ENCODE measurements around the gene GPR132. TPM values are rescaled to one million over a fixed set of nuclear protein-coding genes. Genes with fewer than 3 reads are reported as not detected.

GPR132 gene
- total RNA-seq, 1 experiment from 2014 or later: 0.10 TPM

- Histone ChIP-seq H4K20me1 (ENCODE audit: insufficient read depth) (no peaks in the 10 kb centered on the region), H3K36me3 (ENCODE audit: control insufficient read depth in 1 of 2, insufficient read depth in 2 of 2, low read length in 2 of 2) (no peaks in the 10 kb centered on the region), H3K9ac (ENCODE audit: low read length) (peak overlapping the region; percentile 75), H3K4me1 (ENCODE audit: control insufficient read depth in 1 of 2, insufficient read depth in 2 of 2, low read length in 2 of 2) (peaks cover 50 to 68% of the 10 kb centered on the region in 2 experiments), H3K9me3 (ENCODE audit: control insufficient read depth in 1 of 2, insufficient read depth in 1 of 2, low read depth in 1 of 2, low read length in 2 of 2) (no peaks in the 10 kb centered on the region), H3K4me3 (replicated peaks in 1 of 2; ENCODE audit: low read depth in 1 of 2, low read length in 2 of 2) (peak overlapping the region; percentile 53 to 66), H3K9me2 (ENCODE audit: insufficient read depth) (no peaks in the 10 kb centered on the region), H3K79me2 (ENCODE audit: insufficient read depth, low read length) (peaks cover 5% of the 10 kb centered on the region; the same call in 1 of the 2 replicates), H3K4me2 (ENCODE audit: low read length) (peak overlapping the region; percentile 97), H3K27me3 (ENCODE audit: insufficient read depth, low read length) (no peaks in the 10 kb centered on the region), H3K27ac (ENCODE audit: low read depth, low read length) (peak overlapping the region; percentile 73), H2AFZ (ENCODE audit: low read depth, low read length, poor library complexity, severe bottlenecking) (no peak overlapping the region)
- peak; percentile 12 for ATAC-seq
- intact Hi-C loops (cut with micrococcal nuclease): loop anchor here (5.0 kb wide), 1 partner anchor 115 kb away; no protein-coding TSS in a partner anchor
- BruUV-seq (replicated peaks): no TSS peak
- TF ChIP-seq ZFX (IDR thresholded peaks at IDR 0.05) (peak; percentile 40), REST (IDR thresholded peaks at IDR 0.05; ENCODE audit: low read depth) (no peak)
- POLR2A ChIA-PET: interaction anchor here (0.6 to 1.7 kb wide), 2 partner anchors 82 to 264 kb away, joined by 3 read pairs; no protein-coding TSS in a partner anchor
- CTCF ChIA-PET: interaction anchor here (0.7 to 1.8 kb wide), 2 partner anchors 17 to 265 kb away, joined by 3 to 5 read pairs (median 4); no protein-coding TSS in a partner anchor
- RAD21 ChIA-PET (ENCODE audit: low non-redundant PET in 1 of 2, low total read pairs in 2 of 2, uncharacterized antibody in 2 of 2, unreplicated experiment in 2 of 2): no interaction called here
- no peak for DNase-seq (ENCODE audit: low read depth, low spot score)
Measured at GRCh38 chr14:105087308-105087962, 22.2 kb upstream of the GPR132 start.

- Histone ChIP-seq H3K36me3 (ENCODE audit: control insufficient read depth in 1 of 2, insufficient read depth in 2 of 2, low read length in 2 of 2) (no peaks in the 10 kb centered on the region), H3K9ac (ENCODE audit: low read length) (peak overlapping the region; percentile 75), H3K27me3 (ENCODE audit: insufficient read depth, low read length) (no peaks in the 10 kb centered on the region), H3K4me3 (replicated peaks in 1 of 2; ENCODE audit: low read depth in 1 of 2, low read length in 2 of 2) (peak overlapping the region; percentile 53 to 66), H3K4me1 (ENCODE audit: control insufficient read depth in 1 of 2, insufficient read depth in 2 of 2, low read length in 2 of 2) (peaks cover 45 to 67% of the 10 kb centered on the region in 2 experiments), H3K79me2 (ENCODE audit: insufficient read depth, low read length) (no peaks in the 10 kb centered on the region), H4K20me1 (ENCODE audit: insufficient read depth) (no peaks in the 10 kb centered on the region), H3K9me2 (ENCODE audit: insufficient read depth) (no peaks in the 10 kb centered on the region), H3K27ac (ENCODE audit: low read depth, low read length) (peak overlapping the region; percentile 73), H3K9me3 (ENCODE audit: control insufficient read depth in 1 of 2, insufficient read depth in 1 of 2, low read depth in 1 of 2, low read length in 2 of 2) (no peaks in the 10 kb centered on the region), H3K4me2 (ENCODE audit: low read length) (peak overlapping the region; percentile 97), H2AFZ (ENCODE audit: low read depth, low read length, poor library complexity, severe bottlenecking) (no peak overlapping the region)
- ChIA-PET POLR2A (interaction anchor here (0.6 to 1.7 kb wide), 2 partner anchors 82 to 265 kb away, joined by 3 read pairs; no protein-coding TSS in a partner anchor), CTCF (interaction anchor here (0.7 to 1.8 kb wide), 2 partner anchors 17 to 265 kb away, joined by 3 to 4 read pairs; no protein-coding TSS in a partner anchor), RAD21 (ENCODE audit: low non-redundant PET in 1 of 2, low total read pairs in 2 of 2, uncharacterized antibody in 2 of 2, unreplicated experiment in 2 of 2) (interaction anchor here (0.6 to 0.9 kb wide), 2 partner anchors 78 to 86 kb away, joined by 3 to 9 read pairs; no protein-coding TSS in a partner anchor)
- intact Hi-C loops (cut with micrococcal nuclease): loop anchor here (5.0 kb wide), 1 partner anchor 115 kb away; no protein-coding TSS in a partner anchor
- BruUV-seq (replicated peaks): no TSS peak
- peak; percentile 24 for DNase-seq (ENCODE audit: low read depth, low spot score)
- ATAC-seq: peak; percentile 59
- no peak for TF ChIP-seq EZH2phosphoT487 (IDR thresholded peaks at IDR 0.05; ENCODE audit: borderline replicate concordance)
- TF ChIP-seq CTCF (IDR thresholded peaks at IDR 0.05 in 2 of 3, conservative IDR thresholded peaks at IDR 0.05 in 1 of 3; ENCODE audit: borderline replicate concordance in 1 of 3, insufficient read depth in 1 of 3, low read depth in 2 of 3, low read length in 2 of 3): peak in 2 of 3 experiments; percentile 72 to 92; a peak in 4 of 6 replicates
- no peak for TF ChIP-seq ZNF274 (IDR thresholded peaks at IDR 0.05; ENCODE audit: low read depth, low read length)
- no peak for TF ChIP-seq EGR1 (IDR thresholded peaks at IDR 0.05; ENCODE audit: low read depth)
- TF ChIP-seq SP1 (IDR thresholded peaks at IDR 0.05; ENCODE audit: low read depth): no peak
- TF ChIP-seq YY1 (IDR thresholded peaks at IDR 0.05; ENCODE audit: extremely low read depth, insufficient replicate concordance, low read depth, low read length): peak; percentile 13
- TF ChIP-seq POLR2AphosphoS5 (IDR thresholded peaks at IDR 0.05; ENCODE audit: low read depth, low read length): no peak
- TF ChIP-seq ZFX (IDR thresholded peaks at IDR 0.05): no peak
Measured at GRCh38 chr14:105086833-105087307, 21.6 kb upstream of the GPR132 start.
